WTC11 (cell line): Measurements from ENCODE around the gene FAM114A2. TPM values are rescaled to one million over a fixed set of nuclear protein-coding genes. Genes with fewer than 3 reads are reported as not detected.

ENCODE experiments used
- ATAC-seq: fragments of 200-7000 bp; cut with Tn5 transposase; 2 replicates; pipeline ENCODE4 v1.10.0; 2021; ENCODE audit warnings: mild to moderate bottlenecking, moderate library complexity
- CTCF ChIA-PET: fragments of 300-600 bp; sonication (Branson Sonifier 250); formaldehyde crosslinking; loops from one replicate; lab custom pipeline; 2021; ENCODE audit warnings: antibody characterized with exemption; lab: Charles Lee
- POLR2A ChIA-PET: fragments of 350-600 bp; sonication (Branson Sonifier 250); formaldehyde crosslinking; loops from one replicate; lab custom pipeline; 2021; ENCODE audit warnings: antibody characterized with exemption; lab: Charles Lee
- DNase-seq: peaks from one replicate; pipeline ENCODE4 v3.0.0; 2021; ENCODE audit warnings: low spot score
- H3K27ac Mint-ChIP-seq: 2 replicates; pipeline ENCODE4 v1.8.0; 2021; ENCODE audit warnings: mixed read lengths
- H3K27me3 Mint-ChIP-seq: 2 replicates; pipeline ENCODE4 v1.8.0; 2021; ENCODE audit warnings: low read depth, mild to moderate bottlenecking, moderate library complexity, mixed read lengths
- H3K36me3 Mint-ChIP-seq: 2 replicates; pipeline ENCODE4 v1.8.0; 2021; ENCODE audit warnings: mixed read lengths
- H3K4me1 Mint-ChIP-seq: 2 replicates; pipeline ENCODE4 v1.8.0; 2022; ENCODE audit warnings: mixed read lengths
- H3K4me3 Mint-ChIP-seq: 2 replicates; pipeline ENCODE4 v1.8.0; 2021; ENCODE audit warnings: mild to moderate bottlenecking, moderate library complexity, mixed read lengths
- H3K9me3 Mint-ChIP-seq: 2 replicates; pipeline ENCODE4 v1.8.0; 2021; ENCODE audit warnings: mixed read lengths
- ARID4B ChIP-seq: sonication (generic); formaldehyde crosslinking; IDR thresholded peaks from 2 replicates; pipeline ENCODE4 v1.8.0; 2023; ENCODE audit warnings: missing genetic modification reagents, mild to moderate bottlenecking, borderline replicate concordance
- CREM ChIP-seq: sonication (generic); formaldehyde crosslinking; IDR thresholded peaks from 2 replicates; pipeline ENCODE4 v1.8.1; 2022; ENCODE audit warnings: mild to moderate bottlenecking, missing genetic modification reagents, moderate library complexity
- ERG ChIP-seq: fragments of 250-450 bp; sonication (Bioruptor Pico); IDR thresholded peaks from 2 replicates; pipeline ENCODE4 v1.8.0; 2021; ENCODE audit warnings: mild to moderate bottlenecking
- ESRRA ChIP-seq: sonication (generic); formaldehyde crosslinking; IDR thresholded peaks from 2 replicates; pipeline ENCODE4 v1.8.1; 2022; ENCODE audit warnings: mild to moderate bottlenecking, missing genetic modification reagents, borderline replicate concordance
- FOXJ3 ChIP-seq: sonication (generic); formaldehyde crosslinking; IDR thresholded peaks from 2 replicates; pipeline ENCODE4 v1.9.0; 2021; ENCODE audit warnings: missing genetic modification reagents, mild to moderate bottlenecking, borderline replicate concordance
- IRF2 ChIP-seq: sonication (generic); formaldehyde crosslinking; IDR thresholded peaks from 2 replicates; pipeline ENCODE4 v1.8.0; 2022; ENCODE audit warnings: low read depth, missing genetic modification reagents, borderline replicate concordance
- JAZF1 ChIP-seq: fragments of 250-450 bp; sonication (Bioruptor Pico); IDR thresholded peaks from 2 replicates; pipeline ENCODE4 v1.9.0; 2021; ENCODE audit warnings: moderate library complexity, mild to moderate bottlenecking, inconsistent platforms
- JUN ChIP-seq: sonication (generic); formaldehyde crosslinking; IDR thresholded peaks from 2 replicates; pipeline ENCODE4 v1.8.0; 2023; ENCODE audit warnings: mild to moderate bottlenecking, missing genetic modification reagents
- NFYB ChIP-seq: sonication (generic); formaldehyde crosslinking; conservative IDR thresholded peaks from 2 replicates; pipeline ENCODE4 v1.8.0; 2022; ENCODE audit warnings: low read depth, missing genetic modification reagents
- NR2C2 ChIP-seq: sonication (generic); formaldehyde crosslinking; IDR thresholded peaks from 2 replicates; pipeline ENCODE4 v1.8.0; 2022; ENCODE audit warnings: mild to moderate bottlenecking, missing genetic modification reagents
- SP1 ChIP-seq: sonication (generic); formaldehyde crosslinking; conservative IDR thresholded peaks from 2 replicates; pipeline ENCODE4 v1.8.1; 2022; ENCODE audit warnings: missing genetic modification reagents
- TEAD4 ChIP-seq: sonication (generic); formaldehyde crosslinking; IDR thresholded peaks from 2 replicates; pipeline ENCODE4 v1.8.0; 2022; ENCODE audit warnings: mild to moderate bottlenecking, missing genetic modification reagents
- ZNF281 ChIP-seq: sonication (generic); formaldehyde crosslinking; IDR thresholded peaks from 2 replicates; pipeline ENCODE4 v1.8.0; 2023; ENCODE audit warnings: mild to moderate bottlenecking, missing genetic modification reagents
- total RNA-seq: library from RNA; stranded (reverse); gene quantifications from 3 replicates; pipeline ENCODE4 v1.2.3, GENCODE V29; 2021
- TF ChIP-seq, protein P1 (sequence below): sonication (generic); formaldehyde crosslinking; IDR thresholded peaks from 2 replicates; pipeline ENCODE4 v1.8.1; 2023; ENCODE audit warnings: mild to moderate bottlenecking, moderate library complexity, missing genetic modification reagents
- TF ChIP-seq, protein P2 (sequence below): sonication (generic); formaldehyde crosslinking; IDR thresholded peaks from 2 replicates; pipeline ENCODE4 v1.8.1; 2022; ENCODE audit warnings: mild to moderate bottlenecking, moderate library complexity, missing genetic modification reagents
- TF ChIP-seq, protein P3 (sequence below): fragments of 250-450 bp; sonication (Bioruptor Pico); IDR thresholded peaks from 2 replicates; pipeline ENCODE4 v2.1.2; 2022; ENCODE audit warnings: mild to moderate bottlenecking, moderate library complexity
- TF ChIP-seq, protein P4 (sequence below): sonication (generic); formaldehyde crosslinking; IDR thresholded peaks from 2 replicates; pipeline ENCODE4 v1.8.1; 2023; ENCODE audit warnings: mild to moderate bottlenecking, missing genetic modification reagents

FAM114A2 gene
- total RNA-seq, 1 experiment from 2014 or later, result 10.1 TPM

DNA sequence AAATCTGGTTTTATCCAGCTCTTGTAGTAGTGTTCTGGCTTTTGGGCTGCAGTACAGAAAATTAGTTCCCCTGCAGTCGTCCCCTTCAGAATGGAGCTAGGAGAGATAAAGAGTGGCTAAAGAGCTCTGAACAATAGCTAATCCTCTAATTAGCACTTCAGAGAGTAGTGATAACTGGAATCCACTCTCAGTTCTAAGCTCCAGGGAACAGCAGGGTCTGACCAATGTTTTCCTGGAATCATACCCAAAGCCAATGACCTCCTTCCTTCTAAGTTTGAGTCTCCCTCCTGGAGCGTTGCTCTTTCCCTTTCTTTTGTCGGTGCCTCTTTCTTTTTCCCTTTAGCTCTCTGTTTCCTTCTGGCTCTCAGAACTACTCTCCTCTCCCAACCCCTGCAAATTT is 47.4 kb upstream of the FAM114A2 start (continued):
- TF ChIP-seq, protein P1, sequence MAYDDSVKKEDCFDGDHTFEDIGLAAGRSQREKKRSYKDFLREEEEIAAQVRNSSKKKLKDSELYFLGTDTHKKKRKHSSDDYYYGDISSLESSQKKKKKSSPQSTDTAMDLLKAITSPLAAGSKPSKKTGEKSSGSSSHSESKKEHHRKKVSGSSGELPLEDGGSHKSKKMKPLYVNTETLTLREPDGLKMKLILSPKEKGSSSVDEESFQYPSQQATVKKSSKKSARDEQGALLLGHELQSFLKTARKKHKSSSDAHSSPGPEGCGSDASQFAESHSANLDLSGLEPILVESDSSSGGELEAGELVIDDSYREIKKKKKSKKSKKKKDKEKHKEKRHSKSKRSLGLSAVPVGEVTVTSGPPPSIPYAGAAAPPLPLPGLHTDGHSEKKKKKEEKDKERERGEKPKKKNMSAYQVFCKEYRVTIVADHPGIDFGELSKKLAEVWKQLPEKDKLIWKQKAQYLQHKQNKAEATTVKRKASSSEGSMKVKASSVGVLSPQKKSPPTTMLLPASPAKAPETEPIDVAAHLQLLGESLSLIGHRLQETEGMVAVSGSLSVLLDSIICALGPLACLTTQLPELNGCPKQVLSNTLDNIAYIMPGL (CRISPR knock-in tag), result no peak
- TF ChIP-seq, all 79 proteins: peak for 0

DNA sequence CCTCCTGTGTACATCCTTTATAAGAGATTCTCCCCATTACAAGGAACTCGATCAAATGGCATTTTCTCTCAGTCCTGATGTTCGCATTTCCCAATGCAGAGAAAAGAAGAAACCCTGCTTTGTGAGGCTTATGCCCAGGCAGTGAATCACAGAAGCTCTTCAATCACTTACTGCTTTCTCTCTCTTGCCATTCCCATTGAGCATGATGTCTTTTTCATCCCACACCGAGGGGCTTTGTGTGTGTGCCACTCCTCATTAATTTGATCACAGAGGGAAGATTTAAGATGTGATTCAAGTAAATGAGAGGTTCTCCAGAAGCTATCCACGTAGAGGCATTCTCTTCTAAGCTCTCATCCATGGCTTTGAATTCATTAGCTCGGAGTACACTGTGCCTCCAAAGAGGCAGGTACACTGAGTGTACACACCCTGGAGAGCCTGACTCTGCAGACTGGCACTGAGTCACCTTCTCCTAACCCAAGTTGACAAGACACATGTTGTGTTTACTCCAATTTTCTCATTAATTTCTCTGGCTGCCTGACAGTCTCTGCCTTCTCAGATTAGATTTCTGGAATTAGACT is 45.4 kb upstream of the FAM114A2 start:
- Mint-ChIP-seq H3K27ac (no peak overlapping the region), H3K36me3 (no peaks in the 10 kb centered on the region), H3K4me1 (peaks cover 22% of the 10 kb centered on the region), H3K27me3 (peaks cover 13% of the 10 kb centered on the region), H3K4me3 (no peak overlapping the region), H3K9me3 (no peaks in the 10 kb centered on the region; the same call in 1 of the 2 replicates)
- ATAC-seq (no peak), DNase-seq (no peak)
- TF ChIP-seq ARID4B (CRISPR knock-in tag) (no peak), FOXJ3 (CRISPR knock-in tag) (no peak), NFYB (CRISPR knock-in tag) (no peak), NR2C2 (no peak), ERG (CRISPR knock-in tag) (no peak), CREM (CRISPR knock-in tag) (no peak)
- TF ChIP-seq, protein P2, sequence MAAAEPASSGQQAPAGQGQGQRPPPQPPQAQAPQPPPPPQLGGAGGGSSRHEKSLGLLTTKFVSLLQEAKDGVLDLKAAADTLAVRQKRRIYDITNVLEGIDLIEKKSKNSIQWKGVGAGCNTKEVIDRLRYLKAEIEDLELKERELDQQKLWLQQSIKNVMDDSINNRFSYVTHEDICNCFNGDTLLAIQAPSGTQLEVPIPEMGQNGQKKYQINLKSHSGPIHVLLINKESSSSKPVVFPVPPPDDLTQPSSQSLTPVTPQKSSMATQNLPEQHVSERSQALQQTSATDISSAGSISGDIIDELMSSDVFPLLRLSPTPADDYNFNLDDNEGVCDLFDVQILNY, result no peak
- TF ChIP-seq, protein P3, sequence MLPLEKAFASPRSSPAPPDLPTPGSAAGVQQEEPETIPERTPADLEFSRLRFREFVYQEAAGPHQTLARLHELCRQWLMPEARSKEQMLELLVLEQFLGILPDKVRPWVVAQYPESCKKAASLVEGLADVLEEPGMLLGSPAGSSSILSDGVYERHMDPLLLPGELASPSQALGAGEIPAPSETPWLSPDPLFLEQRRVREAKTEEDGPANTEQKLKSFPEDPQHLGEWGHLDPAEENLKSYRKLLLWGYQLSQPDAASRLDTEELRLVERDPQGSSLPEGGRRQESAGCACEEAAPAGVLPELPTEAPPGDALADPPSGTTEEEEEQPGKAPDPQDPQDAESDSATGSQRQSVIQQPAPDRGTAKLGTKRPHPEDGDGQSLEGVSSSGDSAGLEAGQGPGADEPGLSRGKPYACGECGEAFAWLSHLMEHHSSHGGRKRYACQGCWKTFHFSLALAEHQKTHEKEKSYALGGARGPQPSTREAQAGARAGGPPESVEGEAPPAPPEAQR (CRISPR knock-in tag), result no peak
- CTCF ChIA-PET, result interaction anchor here (1.1 to 1.3 kb wide), 2 partner anchors 12 to 437 kb away, joined by 3 to 4 read pairs; no protein-coding TSS in a partner anchor
- POLR2A ChIA-PET, result no interaction called here

- POLR2A ChIA-PET, result no interaction called here
- H3K36me3 Mint-ChIP-seq, result no peaks in the 10 kb centered on the region
- no peaks in the 10 kb centered on the region for H3K9me3 Mint-ChIP-seq
- peaks cover 6% of the 10 kb centered on the region for H3K27me3 Mint-ChIP-seq
- peaks cover 29% of the 10 kb centered on the region for H3K4me1 Mint-ChIP-seq
- H3K27ac Mint-ChIP-seq, result no peak overlapping the region
- ATAC-seq (no peak), DNase-seq (no peak)
- no peak overlapping the region for H3K4me3 Mint-ChIP-seq
- CTCF ChIA-PET, result interaction anchor here (0.6 to 2.6 kb wide), 3 partner anchors 9 to 397 kb away, joined by 3 to 13 read pairs (median 8); partner anchors contain the start of gene HAND1
- TF ChIP-seq ESRRA (CRISPR knock-in tag) (no peak), JUN (no peak), ZNF281 (no peak), JAZF1 (CRISPR knock-in tag) (no peak), IRF2 (CRISPR knock-in tag) (no peak), TEAD4 (CRISPR knock-in tag) (no peak), SP1 (CRISPR knock-in tag) (no peak)
- TF ChIP-seq, protein P4, sequence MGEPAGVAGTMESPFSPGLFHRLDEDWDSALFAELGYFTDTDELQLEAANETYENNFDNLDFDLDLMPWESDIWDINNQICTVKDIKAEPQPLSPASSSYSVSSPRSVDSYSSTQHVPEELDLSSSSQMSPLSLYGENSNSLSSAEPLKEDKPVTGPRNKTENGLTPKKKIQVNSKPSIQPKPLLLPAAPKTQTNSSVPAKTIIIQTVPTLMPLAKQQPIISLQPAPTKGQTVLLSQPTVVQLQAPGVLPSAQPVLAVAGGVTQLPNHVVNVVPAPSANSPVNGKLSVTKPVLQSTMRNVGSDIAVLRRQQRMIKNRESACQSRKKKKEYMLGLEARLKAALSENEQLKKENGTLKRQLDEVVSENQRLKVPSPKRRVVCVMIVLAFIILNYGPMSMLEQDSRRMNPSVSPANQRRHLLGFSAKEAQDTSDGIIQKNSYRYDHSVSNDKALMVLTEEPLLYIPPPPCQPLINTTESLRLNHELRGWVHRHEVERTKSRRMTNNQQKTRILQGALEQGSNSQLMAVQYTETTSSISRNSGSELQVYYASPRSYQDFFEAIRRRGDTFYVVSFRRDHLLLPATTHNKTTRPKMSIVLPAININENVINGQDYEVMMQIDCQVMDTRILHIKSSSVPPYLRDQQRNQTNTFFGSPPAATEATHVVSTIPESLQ (CRISPR knock-in tag), result no peak
These were observed 42.5 kb upstream of the FAM114A2 start for GRCh38 chr5:154081246-154081645.
